DOHH2 (cell line): ENCODE results near the gene DOCK10.

Experiments
- EZH2phosphoT487 ChIP-seq: fragments of 200-600 bp; sonication (generic); IDR thresholded peaks from 2 replicates; pipeline ENCODE4 v1.6.1; 2017; ENCODE audit warnings: borderline replicate concordance, mild to moderate bottlenecking, antibody characterized with exemption, low read length, moderate library complexity, mixed read lengths
- TF ChIP-seq, protein P1 (sequence below): fragments of 200-600 bp; sonication (generic); IDR thresholded peaks from one replicate; pipeline ENCODE4 v1.5.1; 2014; ENCODE audit warnings: antibody characterized with exemption, mild to moderate bottlenecking, low read depth, low read length; ENCODE audit not compliant: poor library complexity, severe bottlenecking

- TF ChIP-seq EZH2phosphoT487: no peak
- TF ChIP-seq, protein P1, sequence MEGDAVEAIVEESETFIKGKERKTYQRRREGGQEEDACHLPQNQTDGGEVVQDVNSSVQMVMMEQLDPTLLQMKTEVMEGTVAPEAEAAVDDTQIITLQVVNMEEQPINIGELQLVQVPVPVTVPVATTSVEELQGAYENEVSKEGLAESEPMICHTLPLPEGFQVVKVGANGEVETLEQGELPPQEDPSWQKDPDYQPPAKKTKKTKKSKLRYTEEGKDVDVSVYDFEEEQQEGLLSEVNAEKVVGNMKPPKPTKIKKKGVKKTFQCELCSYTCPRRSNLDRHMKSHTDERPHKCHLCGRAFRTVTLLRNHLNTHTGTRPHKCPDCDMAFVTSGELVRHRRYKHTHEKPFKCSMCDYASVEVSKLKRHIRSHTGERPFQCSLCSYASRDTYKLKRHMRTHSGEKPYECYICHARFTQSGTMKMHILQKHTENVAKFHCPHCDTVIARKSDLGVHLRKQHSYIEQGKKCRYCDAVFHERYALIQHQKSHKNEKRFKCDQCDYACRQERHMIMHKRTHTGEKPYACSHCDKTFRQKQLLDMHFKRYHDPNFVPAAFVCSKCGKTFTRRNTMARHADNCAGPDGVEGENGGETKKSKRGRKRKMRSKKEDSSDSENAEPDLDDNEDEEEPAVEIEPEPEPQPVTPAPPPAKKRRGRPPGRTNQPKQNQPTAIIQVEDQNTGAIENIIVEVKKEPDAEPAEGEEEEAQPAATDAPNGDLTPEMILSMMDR: no peak
Measured at GRCh38 chr2:224807153-224807964, 234.9 kb downstream of the DOCK10 start.
